HG03039 (cell line): ENCODE results near the gene TRIM29.
A peak's percentile ranks its signal among the peaks of the same experiment; 100 is the strongest.

Experiments used
- ATAC-seq: cut with Tn5 transposase; IDR thresholded peaks from one replicate; pipeline ENCODE4 v1.9.1; 2021; ENCODE audit warnings: mild to moderate bottlenecking, moderate library complexity; ENCODE audit not compliant: unreplicated experiment

Gene TRIM29

GRCh38 chr11:120125509-120125908 is 12.4 kb downstream of the TRIM29 start:
- ATAC-seq, result no peak

- no peak for ATAC-seq
Observed at GRCh38 chr11:120125024-120125423, 12.9 kb downstream of the TRIM29 start.

- no peak for ATAC-seq
Observed at GRCh38 chr11:120124355-120124754, 13.6 kb downstream of the TRIM29 start.

- no peak for ATAC-seq
Observed at GRCh38 chr11:120123946-120124345, 14.0 kb downstream of the TRIM29 start.

GRCh38 chr11:120122924-120123683 is 14.8 kb downstream of the TRIM29 start:
- ATAC-seq, result no peak

GRCh38 chr11:120121914-120122473 is 15.9 kb downstream of the TRIM29 start:
- ATAC-seq, result no peak

GRCh38 chr11:120121336-120121735 is 16.6 kb downstream of the TRIM29 start:
- ATAC-seq, result no peak

GRCh38 chr11:120120805-120121335 is 17.0 kb downstream of the TRIM29 start:
- ATAC-seq, result no peak

GRCh38 chr11:120119121-120119520 is 18.8 kb downstream of the TRIM29 start:
- no peak for ATAC-seq

- ATAC-seq, result no peak
Observed at GRCh38 chr11:120117991-120118390, 19.9 kb downstream of the TRIM29 start.

- ATAC-seq, result no peak
Observed at GRCh38 chr11:120116966-120117365, 20.9 kb downstream of the TRIM29 start.

GRCh38 chr11:120115272-120116000 is 22.5 kb downstream of the TRIM29 start:
- no peak for ATAC-seq

- ATAC-seq, result no peak
Observed at GRCh38 chr11:120112174-120112796, 25.6 kb downstream of the TRIM29 start.

- ATAC-seq, result no peak
Observed at GRCh38 chr11:120109531-120109930, 28.4 kb downstream of the TRIM29 start.

GRCh38 chr11:120108785-120109168 is 29.1 kb downstream of the TRIM29 start:
- no peak for ATAC-seq

GRCh38 chr11:120108154-120108784 is 29.6 kb downstream of the TRIM29 start:
- peak; percentile 54 for ATAC-seq

GRCh38 chr11:120107692-120108091 is 30.2 kb downstream of the TRIM29 start:
- ATAC-seq, result no peak

- no peak for ATAC-seq
Observed at GRCh38 chr11:120106354-120107150, 31.4 kb downstream of the TRIM29 start.

GRCh38 chr11:120105576-120105975 is 32.3 kb downstream of the TRIM29 start:
- no peak for ATAC-seq

- no peak for ATAC-seq
Observed at GRCh38 chr11:120104041-120104565, 33.8 kb downstream of the TRIM29 start.
